NT2/D1 (cell line): ENCODE results near the gene ABLIM1.

ENCODE experiments used
- SUZ12 ChIP-seq: IDR thresholded peaks from 2 replicates; pipeline ENCODE4 v1.6.1; 2011; ENCODE audit not compliant: insufficient read length, insufficient read depth; ENCODE audit errors: extremely low read depth
- ZNF274 ChIP-seq: IDR thresholded peaks from 2 replicates; pipeline ENCODE4 v1.6.1; 2011; ENCODE audit warnings: mild to moderate bottlenecking, low read depth, low read length

DNA sequence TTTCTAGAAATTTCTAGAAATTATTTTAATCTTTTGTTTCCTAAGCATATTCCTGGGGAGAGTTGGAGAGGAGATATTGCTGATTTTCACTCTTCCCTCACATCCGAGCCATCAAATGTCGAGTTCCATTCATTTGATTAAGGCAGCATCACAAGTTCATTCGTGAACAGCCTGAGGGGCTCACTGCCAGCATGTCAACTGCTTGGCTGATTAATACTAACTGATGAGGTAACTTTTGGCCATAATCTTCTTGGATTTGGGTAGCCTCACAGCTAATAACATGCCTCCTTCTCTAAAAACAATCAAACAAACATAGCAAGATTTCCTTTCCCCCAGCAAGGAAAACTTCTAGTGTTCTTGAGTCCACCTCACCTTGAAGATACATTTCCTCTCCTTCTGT is 166.7 kb downstream of the ABLIM1 start:
- TF ChIP-seq ZNF274, result no peak
- TF ChIP-seq SUZ12, result no peak
